LNCaP clone FGC (cell line): ENCODE results near the gene SMOC1.
"Not testable (repeated sequence)": the region's sequence is repeated elsewhere in the genome, so short reads cannot be mapped to it uniquely, and the experiment has no call there.

Experiments used
- DNase-seq: peaks from one replicate; pipeline ENCODE4 v3.0.0-alpha.2; 2011; ENCODE audit warnings: low read depth
- H3K4me3 ChIP-seq: 2 replicates; pipeline ENCODE4 v1.5.1; 2011; ENCODE audit warnings: mild to moderate bottlenecking, low read depth, low read length, control low read depth
- CTCF ChIP-seq: IDR thresholded peaks from 2 replicates; pipeline ENCODE4 v1.5.1; 2012; ENCODE audit warnings: mild to moderate bottlenecking; ENCODE audit not compliant: control insufficient read depth, insufficient read depth; ENCODE audit errors: extremely low read depth

SMOC1 gene

GRCh38 chr14:69895109-69895508 lies 15.9 kb downstream of the SMOC1 start:
- no peak overlapping the region for H3K4me3 ChIP-seq
- TF ChIP-seq CTCF: no peak
- DNase-seq: no peak

GRCh38 chr14:69896080-69896479 lies 16.9 kb downstream of the SMOC1 start:
- no peak for TF ChIP-seq CTCF
- DNase-seq: no peak
- H3K4me3 ChIP-seq: no peak overlapping the region

- no peak for DNase-seq
- no peak overlapping the region for H3K4me3 ChIP-seq
- no peak for TF ChIP-seq CTCF
These were observed 17.8 kb downstream of the SMOC1 start for GRCh38 chr14:69896972-69897371.

GRCh38 chr14:69900603-69901002 lies 21.4 kb downstream of the SMOC1 start:
- TF ChIP-seq CTCF: no peak
- no peak for DNase-seq
- H3K4me3 ChIP-seq: no peak overlapping the region

- TF ChIP-seq CTCF: no peak
- no peak overlapping the region for H3K4me3 ChIP-seq
- DNase-seq: no peak
These were observed 22.1 kb downstream of the SMOC1 start for GRCh38 chr14:69901113-69901951.

- H3K4me3 ChIP-seq, DNase-seq: not testable (repeated sequence)
These were observed 23.8 kb downstream of the SMOC1 start for GRCh38 chr14:69903046-69903445.

- no peak for DNase-seq
- TF ChIP-seq CTCF: no peak
- no peak overlapping the region for H3K4me3 ChIP-seq
These were observed 25.0 kb downstream of the SMOC1 start for GRCh38 chr14:69904246-69904645.
